Testis (tissue), 2 donors: Measurements from ENCODE around the gene RIMBP2.

Source experiments
- POLR2A ChIP-seq: fragments of 450-650 bp; IDR thresholded peaks from one replicate; pipeline ENCODE4 v1.6.1; 2017; ENCODE audit warnings: antibody characterized with exemption, mild to moderate bottlenecking, moderate library complexity
- TF ChIP-seq, protein P1 (sequence below), 3 experiments: fragments of 450-650 bp in 2 of 3; fragments of 200-600 bp in 1 of 3; sonication (generic) in 1 of 3; IDR thresholded peaks; one replicate each; pipeline ENCODE4 v1.5.1; 2016 to 2019; ENCODE audit warnings: antibody characterized with exemption in 3 of 3, mild to moderate bottlenecking in 2 of 3, moderate library complexity in 1 of 3

DNA sequence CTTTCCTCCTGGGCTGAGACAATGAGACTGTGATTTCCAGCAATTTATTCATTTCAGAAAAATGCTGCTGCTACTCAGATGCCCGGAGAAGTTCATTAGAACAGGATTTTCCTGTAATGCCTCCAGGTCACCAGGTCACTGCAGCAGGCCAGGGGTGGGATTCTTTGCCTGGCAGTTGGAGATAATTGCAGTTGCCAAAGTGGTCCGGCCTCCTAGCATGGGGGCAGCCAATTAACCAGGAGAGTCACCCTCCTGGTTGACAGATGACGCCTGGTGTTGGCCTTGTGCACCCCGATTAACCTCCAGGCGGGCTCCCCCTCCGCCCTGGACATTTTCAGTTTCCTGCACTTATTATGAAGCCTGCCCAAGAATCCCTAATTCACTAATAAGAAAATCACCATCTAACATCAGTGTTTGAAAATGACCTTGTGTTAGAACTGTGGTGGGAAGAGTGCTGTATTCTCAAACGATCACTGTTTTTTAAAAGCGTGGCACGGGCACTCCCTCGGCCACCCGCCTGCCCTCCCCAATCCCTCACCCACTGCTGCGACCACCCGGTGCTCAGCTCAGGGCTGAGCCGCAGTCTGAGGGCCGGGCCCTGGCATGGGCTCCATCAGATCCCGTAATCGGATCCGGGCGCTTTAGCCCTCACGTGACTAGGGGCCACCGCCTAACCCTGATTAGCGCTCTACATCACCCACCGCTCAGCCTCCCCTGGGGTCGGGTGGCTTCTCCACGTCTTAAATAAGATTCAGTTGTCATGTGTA is 12.9 kb downstream of the RIMBP2 start:
- TF ChIP-seq POLR2A: no peak
- TF ChIP-seq, protein P1, sequence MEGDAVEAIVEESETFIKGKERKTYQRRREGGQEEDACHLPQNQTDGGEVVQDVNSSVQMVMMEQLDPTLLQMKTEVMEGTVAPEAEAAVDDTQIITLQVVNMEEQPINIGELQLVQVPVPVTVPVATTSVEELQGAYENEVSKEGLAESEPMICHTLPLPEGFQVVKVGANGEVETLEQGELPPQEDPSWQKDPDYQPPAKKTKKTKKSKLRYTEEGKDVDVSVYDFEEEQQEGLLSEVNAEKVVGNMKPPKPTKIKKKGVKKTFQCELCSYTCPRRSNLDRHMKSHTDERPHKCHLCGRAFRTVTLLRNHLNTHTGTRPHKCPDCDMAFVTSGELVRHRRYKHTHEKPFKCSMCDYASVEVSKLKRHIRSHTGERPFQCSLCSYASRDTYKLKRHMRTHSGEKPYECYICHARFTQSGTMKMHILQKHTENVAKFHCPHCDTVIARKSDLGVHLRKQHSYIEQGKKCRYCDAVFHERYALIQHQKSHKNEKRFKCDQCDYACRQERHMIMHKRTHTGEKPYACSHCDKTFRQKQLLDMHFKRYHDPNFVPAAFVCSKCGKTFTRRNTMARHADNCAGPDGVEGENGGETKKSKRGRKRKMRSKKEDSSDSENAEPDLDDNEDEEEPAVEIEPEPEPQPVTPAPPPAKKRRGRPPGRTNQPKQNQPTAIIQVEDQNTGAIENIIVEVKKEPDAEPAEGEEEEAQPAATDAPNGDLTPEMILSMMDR (IDR thresholded peaks at IDR 0.05): no peak
